Embryonic facial prominence (tissue), 1 donor: ENCODE data around the gene SKAP1.
"Not testable (repeated sequence)": the region's sequence is repeated elsewhere in the genome, so short reads cannot be mapped to it uniquely, and the experiment has no call there.

Source experiments
- DNase-seq: peaks from one replicate; pipeline ENCODE4 v3.0.0-alpha.2; 2016; ENCODE audit errors: extremely low spot score

The SKAP1 gene

DNA sequence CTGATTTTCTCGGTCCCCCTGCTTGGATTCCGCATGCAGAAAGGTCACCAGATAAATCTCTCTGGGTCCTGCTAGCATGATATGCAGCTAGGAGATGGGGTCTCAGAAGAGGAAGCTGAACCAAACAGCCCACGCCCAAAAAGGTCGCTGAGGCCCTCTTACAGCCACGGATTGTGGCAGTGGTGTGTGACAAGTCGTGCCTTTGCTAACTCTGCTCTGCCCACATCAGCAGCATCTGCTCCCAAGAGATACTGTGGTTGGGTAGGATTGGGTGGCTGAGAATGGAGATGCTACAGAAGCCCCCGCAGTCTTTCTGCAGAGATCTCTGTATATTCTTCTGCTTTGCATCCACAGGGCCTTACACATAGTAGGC, 15.2 kb upstream of the SKAP1 start:
- DNase-seq: no peak

DNA sequence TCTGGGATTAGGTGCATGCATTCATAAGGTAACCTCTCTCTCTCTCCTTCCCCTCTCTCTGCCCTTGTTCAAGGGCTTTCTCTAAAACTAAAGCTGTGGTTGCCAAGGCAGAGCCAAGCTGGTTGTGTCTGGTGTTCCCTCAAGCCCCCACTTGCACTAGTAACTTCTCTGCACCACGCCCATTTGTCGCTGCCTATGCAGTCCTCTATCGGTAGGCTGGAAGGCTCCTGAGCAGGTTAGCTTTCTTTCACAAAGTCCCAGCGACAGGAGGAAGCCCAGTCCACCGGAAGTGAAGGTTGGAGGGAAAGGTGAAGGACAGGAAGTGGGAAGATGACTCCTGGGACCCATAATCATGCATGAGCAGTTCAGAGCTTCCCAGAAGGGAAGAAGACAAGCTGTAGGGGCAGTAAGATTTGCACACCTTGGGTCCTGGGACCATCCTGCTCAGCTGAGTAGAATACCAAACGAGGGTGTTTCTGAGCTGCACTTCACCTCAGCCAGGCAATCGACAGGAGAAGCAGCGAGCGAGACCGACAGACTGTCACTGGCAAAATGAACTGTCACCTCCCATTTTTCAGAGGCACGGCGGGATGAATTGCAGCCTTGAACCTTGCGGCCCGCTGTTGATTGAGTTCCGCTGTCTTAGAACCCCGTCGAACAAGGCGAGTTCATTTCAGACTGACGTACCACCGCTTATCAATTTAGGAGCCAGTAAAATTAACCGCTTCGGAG, 14.7 kb upstream of the SKAP1 start:
- no peak for DNase-seq

DNA sequence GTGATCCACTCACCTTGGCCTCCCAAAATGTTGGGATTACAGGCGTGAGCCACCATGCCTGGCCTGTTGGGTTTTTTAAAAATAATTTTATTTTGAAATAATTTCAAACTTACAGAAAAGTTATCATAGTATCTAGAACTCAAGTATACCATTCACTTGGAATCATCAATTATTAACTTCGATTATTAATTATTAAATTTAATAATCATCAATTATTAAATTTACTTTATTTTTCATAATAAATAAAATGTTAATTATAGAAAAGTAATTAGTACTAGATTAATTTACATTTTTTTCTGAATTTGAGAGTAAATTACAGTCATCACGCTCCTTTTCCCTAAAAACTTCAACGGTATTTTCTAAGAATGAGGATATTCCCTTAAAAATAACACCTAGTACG, 13.7 kb upstream of the SKAP1 start:
- no peak for DNase-seq

GRCh38 chr17:48442819-48443218, 12.8 kb upstream of the SKAP1 start:
- DNase-seq: no peak

DNA sequence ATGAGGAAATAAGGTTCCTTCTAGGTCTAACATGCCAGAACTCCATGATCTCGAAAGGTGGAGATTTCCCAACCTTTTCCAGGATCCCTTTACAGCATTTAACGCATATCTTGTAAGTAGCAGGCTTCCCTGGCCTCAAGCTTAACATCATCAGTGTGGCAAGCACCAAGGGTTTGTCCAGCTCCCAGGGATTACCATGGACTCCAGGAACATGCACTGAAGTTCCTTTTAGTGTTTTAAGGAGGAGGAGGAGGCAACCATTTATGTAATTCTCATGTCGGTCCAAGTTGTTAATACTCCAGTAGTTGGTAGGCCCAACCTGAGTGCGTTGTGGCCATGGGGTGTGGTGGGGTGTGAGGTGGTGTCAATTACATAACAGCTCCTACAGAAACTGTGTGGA, 11.8 kb upstream of the SKAP1 start:
- no peak for DNase-seq

DNA sequence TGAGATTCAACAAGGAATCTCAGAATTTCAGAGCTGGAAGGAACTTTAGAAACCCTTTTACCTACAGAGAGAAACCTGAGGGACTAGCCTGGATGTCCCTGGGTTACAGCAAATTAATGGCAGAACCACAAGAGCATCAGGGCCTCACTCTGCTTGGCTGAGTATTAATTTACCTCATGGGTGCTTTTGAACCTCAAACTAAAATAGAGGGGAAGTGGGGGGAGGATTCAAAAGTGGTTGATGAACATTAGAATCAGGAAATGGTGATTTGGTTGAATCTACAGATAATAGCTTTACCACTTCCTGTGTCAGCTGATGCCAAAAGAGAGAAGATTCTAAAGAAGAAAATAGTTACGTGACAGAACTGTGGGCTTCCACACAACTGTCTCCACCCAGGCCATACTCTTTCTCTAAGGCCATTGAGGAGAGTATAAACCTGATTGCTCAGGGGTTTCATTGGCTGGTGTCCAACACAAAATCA, 11.3 kb upstream of the SKAP1 start:
- DNase-seq: no peak

GRCh38 chr17:48440669-48441068, 10.7 kb upstream of the SKAP1 start:
- DNase-seq: no peak

DNA sequence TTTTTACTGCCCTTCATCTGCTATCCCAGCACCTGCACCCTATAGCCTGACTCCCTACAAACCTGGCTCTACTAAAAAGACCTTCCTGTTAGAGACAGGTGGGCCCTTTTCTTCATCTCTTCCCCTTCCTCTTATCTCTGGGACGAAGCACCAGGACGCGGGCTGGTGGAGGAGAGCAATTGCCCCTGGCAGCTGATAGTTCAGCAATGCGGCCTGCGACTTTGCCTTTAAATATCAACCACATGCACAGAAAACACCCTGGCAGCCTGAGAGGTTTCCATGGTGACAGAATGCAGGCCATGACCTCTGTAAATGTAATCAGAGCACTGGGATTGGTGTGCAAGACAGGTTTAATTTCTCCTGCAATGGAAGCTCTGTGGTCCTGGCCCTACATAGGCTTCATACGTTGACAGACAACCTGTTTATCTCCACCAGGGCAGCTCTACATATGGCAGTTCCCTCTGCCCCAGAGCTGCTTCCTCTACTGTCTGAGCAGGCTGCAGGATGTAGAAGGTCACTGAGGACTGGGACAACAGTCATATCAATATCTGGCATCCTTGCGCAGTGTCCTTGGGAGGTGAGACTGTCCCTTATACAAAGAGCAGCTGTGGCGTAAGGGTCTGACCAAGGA, 10.0 kb upstream of the SKAP1 start:
- DNase-seq: no peak

DNA sequence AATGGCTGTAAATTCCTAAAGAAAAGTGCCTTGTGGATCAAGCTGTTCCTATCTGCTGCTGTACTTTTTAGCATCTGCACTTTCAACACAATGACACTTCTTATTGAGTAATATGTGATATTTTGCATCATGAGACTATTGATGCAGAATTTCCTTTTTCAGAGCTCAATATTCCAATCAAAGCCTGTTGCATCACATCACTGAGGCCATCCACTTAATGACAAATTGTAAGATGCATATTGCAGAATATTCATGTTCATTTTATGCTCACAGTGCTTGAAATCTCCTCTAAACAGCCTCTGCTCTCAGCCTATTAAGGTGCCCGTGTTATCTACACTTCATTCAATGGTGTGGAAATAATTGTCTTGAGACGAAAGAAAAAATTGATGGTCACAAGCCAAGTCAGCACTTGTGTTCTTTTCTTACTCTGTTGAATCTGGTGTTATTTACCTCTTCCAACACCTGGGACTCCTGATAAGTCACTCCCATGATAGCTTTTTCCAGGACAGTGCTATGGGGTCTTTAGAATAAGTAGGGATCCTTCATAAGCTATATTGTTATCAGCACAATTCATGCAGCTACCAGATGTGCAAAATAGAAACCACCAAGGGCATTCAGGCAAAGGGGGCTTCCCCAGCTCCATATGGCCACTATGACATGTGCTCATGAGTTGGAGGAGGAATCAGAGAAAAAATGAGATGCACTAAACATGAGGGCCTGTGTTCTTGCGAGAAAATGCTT, 9.3 kb upstream of the SKAP1 start:
- no peak for DNase-seq

DNA sequence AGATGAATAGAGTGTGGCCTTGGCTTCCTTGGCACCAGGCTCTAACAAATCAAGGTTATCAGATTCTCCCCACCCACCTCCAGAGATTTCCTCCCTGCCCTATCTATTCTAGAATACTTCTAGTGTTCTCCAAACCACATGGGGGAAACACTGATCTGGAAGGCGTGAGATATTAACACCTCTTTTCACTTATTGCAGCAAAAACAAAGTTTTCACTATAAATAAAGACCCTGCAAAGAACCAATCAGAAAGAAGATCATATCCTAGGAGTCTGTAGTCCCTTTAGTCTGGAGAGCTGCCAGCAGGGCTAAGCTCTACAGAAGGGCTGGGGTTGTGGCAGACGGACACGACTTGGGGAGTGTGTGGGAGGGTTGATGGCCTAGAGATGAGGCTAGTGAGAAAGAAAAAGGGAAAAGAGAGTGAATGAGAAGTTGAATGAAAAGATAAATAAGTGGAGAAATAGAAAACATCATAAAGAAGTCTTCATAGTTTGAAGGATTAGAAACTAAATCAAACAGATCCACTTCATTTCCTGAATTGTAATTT, 8.6 kb upstream of the SKAP1 start:
- no peak for DNase-seq

DNA sequence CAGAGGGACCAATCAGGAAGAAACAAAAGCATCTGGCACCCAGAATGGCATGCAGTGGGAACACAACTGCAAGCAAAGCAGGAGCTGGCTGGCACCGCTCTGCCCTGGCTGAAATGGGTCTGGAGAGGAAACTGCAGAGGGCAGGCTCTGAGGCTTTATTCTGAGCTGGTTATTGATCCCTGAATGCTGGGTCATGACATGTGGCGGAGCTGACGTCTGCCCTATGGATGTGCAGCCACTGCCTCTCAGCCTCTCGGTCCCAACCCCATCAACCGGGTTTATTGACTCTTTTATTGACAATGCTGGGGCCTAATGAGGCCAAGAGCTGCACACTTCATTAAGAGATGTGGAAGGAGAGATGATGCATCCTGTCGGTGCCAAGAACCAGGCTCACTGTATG, 3.9 kb upstream of the SKAP1 start:
- no peak for DNase-seq

DNA sequence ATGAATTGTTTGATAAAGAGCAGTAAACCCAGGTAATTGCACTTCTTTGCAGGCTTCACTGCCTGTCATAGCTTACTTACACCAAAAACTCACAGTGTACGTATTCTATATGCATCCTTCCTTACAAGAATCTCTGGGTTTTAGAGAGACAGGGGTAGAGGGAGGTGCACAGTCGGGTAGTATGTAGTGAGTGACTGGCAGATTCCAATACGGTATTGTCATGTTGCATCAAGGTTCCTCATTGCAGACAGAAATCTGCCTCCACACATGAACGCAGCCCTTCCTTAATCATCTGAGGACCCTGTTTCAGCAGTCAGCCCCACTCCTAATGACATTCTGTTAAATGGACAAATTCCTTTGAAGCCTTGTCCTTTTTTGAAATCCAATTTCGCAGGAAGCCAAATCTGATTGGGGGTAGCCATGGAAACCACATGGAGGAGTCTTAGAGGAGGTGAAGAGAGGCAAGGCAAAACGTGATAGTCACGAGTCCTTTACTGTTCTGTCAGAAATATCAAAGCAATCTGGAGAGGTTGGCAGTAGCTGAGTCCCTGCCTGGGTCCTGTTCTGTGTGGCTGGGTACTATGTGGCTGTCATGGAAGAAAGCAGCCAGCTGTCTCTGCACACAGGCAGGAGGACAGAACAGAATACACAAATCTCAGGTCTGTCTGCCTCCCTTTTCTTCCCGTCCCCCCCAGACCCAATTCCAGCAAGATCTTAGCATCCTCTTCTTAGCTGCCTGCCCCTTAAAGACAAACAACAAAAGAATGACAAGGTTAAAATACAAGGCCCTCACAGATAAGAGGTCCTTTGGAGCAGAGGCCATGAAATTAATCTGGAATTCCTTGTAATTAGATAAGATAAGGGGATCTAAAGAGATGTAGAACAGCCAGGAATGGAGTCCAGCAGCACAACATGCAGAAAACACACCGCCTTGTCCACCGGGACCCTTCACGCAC, 3.1 kb upstream of the SKAP1 start:
- DNase-seq: no peak

DNA sequence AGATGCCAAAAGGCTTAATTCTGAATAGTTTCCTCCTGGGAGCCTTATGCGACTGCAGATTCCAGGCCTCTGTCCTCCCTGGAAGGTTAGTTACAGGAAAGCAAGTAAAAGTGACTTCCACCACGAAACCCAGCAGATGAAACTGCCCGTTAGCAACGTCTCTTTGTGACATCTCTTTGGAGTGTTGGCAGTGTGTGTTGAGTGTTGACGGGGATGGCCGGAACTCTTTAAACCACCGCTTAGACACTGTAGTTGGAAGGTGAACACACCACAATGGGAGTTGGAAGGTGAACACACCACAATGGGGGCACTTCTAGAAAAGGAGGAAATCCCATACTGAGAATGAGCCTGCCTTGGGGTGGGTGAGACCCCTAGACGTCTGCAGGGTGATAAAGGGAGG, 858 bp downstream of the SKAP1 start:
- no peak for DNase-seq

DNA sequence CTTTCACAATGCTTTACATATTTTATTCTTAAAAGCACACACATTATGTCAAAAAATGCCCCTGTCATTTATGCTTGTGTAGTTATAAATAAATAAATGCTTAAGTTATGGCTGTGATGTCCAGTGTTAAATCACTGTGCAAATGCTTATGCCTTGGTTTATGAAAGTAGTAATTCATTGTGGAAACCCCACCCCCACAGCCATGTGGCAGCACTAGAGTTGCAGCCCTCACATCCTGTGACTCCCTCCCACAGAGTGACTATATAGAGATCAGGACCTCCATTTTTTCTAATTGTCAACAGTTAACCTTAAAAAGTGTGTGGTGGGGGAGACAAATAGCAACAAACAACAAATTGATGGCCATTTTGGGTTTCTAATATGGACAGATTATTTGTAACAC, 2.4 kb downstream of the SKAP1 start:
- no peak for DNase-seq

GRCh38 chr17:48426761-48427500, 3.1 kb downstream of the SKAP1 start:
- DNase-seq: no peak

- DNase-seq: no peak
Measured at GRCh38 chr17:48426019-48426665, 3.9 kb downstream of the SKAP1 start.

DNA sequence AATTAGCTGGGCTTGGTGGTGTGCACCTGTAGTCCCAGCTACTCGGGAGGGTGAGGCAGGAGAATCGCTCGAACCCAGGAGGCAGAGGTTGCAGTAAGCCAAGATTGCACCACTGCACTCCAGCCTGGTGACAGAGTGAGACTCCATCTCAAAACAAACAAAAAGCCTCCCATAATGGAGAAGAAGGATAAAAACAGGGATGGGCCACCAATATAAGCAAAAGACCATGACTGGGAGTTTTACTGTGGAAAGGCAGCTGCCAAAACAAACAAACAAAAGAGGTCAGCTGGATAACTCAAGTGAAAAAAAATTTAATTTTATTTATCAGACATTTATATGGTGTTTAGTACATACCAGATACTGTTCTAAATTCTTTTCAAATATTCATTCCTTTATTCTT, 8.0 kb downstream of the SKAP1 start:
- not testable (repeated sequence) for DNase-seq

GRCh38 chr17:48420823-48421222, 9.2 kb downstream of the SKAP1 start:
- DNase-seq: no peak

GRCh38 chr17:48416971-48417370, 13.0 kb downstream of the SKAP1 start:
- DNase-seq: no peak
